MV-4-11 (cell line): ENCODE results near the gene CHCHD3.

Experiments
- DNase-seq: peaks from one replicate; lab custom pipeline; 2025; lab: John Stamatoyannopoulos, UW

The CHCHD3 gene

DNA sequence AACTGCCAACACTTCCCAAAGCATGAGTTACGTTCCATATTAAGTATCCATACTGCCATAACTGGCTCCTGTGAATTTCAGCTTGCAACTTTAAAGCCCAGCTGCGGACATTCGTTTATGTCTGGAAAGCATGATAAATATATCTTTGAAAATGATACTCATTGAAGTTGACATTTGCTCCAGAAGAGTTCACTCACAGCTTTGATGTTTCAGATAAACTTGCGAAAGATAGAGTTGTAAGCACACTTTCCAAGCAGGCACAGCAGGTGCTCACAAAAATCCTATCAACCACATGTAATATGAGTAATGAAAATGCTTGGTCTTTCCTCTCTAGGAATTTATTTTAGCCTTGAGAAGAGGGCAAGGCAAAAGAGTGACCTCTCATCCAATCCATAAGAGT is 4.5 kb downstream of the CHCHD3 start:
- no peak for DNase-seq

GRCh38 chr7:133076142-133076541 is 5.7 kb downstream of the CHCHD3 start:
- no peak for DNase-seq

GRCh38 chr7:133071506-133071905 is 10.4 kb downstream of the CHCHD3 start:
- no peak for DNase-seq

- no peak for DNase-seq
These were observed 11.3 kb downstream of the CHCHD3 start for GRCh38 chr7:133070562-133070961.

- no peak for DNase-seq
These were observed 16.6 kb downstream of the CHCHD3 start for GRCh38 chr7:133065301-133065700.

GRCh38 chr7:133064082-133064820 is 17.6 kb downstream of the CHCHD3 start:
- no peak for DNase-seq

- DNase-seq, result no peak
These were observed 20.1 kb downstream of the CHCHD3 start for GRCh38 chr7:133061792-133062191.

DNA sequence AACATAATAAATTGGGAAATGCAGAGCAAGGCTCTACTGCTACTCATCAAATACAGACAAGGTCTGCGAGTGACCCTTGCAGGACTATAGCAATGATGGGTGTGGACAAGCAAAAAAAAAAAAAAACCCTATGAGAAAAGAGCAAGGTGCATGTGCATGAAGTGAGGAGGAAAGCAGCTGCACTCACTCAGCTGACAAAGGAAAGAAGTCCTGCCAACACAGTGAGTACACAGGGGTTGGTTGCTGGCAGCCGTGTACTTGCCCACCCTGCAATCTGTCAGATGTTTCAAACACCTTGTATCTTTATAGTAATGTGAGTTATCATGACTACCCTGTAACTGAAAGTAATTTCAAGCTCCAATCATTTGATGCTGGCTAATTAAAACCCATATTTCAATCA is 20.5 kb downstream of the CHCHD3 start:
- no peak for DNase-seq

- DNase-seq, result peak; percentile 71
These were observed 21.9 kb downstream of the CHCHD3 start for GRCh38 chr7:133060004-133060403.

DNA sequence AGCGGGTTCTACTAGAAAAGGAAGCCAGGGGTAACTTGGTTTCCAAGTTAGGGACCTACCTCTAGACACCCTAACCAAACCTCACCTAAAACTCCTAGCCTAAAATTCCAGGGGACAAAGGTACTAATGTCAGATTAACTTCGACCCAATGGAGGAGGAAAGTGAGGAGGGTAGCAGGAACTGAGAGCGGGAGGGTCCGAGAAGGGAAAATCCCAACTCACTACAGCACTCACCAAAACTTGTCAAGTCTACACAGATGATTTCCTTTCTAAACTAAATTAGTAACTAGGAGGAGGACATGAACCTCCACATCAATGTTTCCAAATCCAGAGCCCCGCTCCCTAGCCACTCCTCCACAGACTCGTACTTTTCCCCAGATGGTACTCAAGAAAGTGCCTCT is 22.6 kb downstream of the CHCHD3 start:
- DNase-seq, result no peak

GRCh38 chr7:133056370-133057238 is 25.3 kb downstream of the CHCHD3 start:
- DNase-seq, result no peak

DNA sequence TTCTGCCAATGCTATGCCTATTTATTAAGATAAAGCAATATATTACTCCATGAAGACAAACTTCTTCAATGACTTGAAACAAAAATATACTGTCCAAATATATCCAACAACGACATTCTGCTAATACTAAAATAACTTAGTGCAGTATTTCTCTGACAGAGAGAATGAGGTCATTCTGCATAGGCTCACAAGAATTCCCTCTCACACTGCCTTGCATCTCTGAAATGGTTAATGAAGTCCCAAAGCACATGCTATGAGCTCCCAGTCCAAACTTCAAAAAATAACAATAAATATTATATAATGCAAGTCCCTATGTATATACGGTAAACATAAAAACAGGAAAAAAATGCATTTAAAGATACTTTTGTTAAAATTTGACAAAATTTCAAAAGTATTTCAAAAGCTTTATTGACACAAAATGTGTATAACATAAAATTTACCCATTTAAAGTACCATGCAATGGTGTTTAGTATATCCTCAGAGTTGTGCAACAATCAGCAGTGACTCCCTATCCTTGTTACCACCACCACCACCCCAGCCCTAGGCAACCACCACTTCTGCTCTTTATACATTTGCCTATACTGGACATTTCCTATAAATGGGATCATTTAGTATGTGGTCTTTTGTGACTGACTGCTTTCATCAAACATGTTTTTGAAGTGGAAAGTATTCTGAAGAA is 27.6 kb downstream of the CHCHD3 start:
- DNase-seq, result peak; percentile 85

DNA sequence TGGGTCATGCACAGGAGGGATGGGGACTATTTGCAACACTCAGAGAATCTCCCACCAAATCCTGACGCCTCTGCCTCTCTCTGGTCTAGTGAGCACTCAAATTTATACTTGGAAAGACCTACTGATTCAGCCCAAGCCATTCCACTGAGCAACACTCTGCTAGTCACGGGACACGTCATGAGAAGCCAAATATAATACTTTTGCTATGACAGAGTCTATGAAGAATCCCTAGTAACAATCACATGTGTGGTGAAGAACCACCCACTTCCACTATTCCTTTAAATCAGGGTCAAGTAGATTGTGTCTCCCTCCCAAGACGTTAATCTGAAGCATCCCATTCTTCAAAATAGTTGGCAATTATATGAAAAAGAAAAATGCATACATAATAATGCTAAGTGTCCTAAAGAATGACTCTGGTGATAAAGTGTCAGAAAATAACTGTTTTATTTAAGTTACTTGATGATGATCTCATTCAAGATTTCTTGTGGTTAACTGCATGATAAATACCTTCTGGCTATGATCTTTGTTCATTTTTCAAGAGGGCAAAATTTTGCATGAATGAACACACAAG is 28.5 kb downstream of the CHCHD3 start:
- DNase-seq, result no peak

GRCh38 chr7:133052826-133053225 is 29.1 kb downstream of the CHCHD3 start:
- no peak for DNase-seq

GRCh38 chr7:133052401-133052756 is 29.5 kb downstream of the CHCHD3 start:
- no peak for DNase-seq

DNA sequence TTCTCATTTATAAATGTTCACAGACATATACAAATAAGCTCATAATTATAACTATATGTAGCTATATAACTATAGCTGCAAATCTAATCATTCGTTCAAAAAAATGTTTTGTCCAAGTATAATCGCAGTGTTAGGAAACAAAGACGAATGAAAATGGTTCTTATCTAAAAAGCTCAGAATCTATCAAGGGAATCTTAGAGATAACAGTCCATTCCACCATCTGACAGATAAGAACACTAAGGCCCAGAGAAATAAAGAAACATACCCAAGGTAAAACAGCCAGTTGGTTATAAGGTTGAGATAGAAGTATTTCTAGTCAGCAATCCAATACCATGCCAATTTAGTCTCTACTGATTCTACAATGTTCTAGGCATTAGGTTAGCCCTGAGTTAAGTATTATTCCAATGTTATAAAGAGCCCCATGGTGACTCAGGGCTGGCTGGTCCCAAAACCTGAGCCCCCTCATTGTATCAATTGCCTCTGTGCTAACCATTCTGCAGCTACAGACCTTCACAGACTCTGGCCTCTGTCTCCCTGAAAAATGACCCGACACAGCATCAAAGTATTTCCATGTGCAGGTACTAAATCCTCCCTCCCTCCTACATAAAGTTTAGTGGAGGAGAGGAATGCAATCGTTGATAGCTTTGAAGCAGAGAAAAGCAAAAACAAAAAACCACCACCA is 30.0 kb downstream of the CHCHD3 start:
- no peak for DNase-seq

DNA sequence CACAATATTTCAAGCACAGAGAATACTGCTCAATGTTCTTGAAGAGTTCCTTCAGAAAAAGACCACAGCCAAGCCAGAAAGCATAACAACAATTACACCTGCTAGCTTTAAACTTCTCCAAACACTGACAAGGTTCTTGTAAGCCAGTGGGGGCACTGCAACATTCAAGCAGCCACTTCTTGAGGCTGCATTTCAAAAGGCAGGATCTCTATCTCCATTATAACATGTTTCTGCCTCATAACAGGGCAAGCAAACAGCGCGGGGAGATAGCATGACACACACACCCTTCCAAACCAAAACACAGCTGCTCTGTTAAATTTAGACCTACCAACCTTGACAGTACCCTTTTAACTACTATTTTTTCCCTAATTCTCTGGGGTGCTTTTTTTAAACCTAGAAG is 30.8 kb downstream of the CHCHD3 start:
- DNase-seq, result peak; percentile 44

- DNase-seq, result no peak
These were observed 31.5 kb downstream of the CHCHD3 start for GRCh38 chr7:133050200-133050995.

GRCh38 chr7:133048589-133048988 is 33.3 kb downstream of the CHCHD3 start:
- DNase-seq, result no peak

DNA sequence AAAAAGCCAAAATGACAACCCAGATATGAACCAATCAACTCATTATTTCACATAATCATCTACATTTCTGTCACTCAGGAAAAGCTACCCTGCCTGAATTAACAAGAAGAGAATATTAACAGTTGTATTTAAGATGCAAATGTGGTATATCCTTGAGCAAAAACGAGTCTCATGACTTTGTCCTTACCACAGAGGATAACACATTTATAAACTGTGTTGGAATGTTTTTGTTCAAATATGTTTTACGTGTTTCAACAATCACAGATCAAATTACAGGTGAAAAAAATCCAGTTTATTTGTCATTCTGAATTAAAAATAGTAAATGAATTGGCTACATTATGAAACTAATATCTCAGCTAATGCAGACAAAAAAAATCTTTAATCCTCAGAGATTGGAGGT is 34.6 kb downstream of the CHCHD3 start:
- no peak for DNase-seq
